ENCODE results near the gene ZNF391. TPM values are rescaled to one million over a fixed set of nuclear protein-coding genes. Genes with fewer than 3 reads are reported as not detected.

Gene ZNF391
- total RNA-seq, 1 experiment from 2014 or later: 5.0 TPM

DNA sequence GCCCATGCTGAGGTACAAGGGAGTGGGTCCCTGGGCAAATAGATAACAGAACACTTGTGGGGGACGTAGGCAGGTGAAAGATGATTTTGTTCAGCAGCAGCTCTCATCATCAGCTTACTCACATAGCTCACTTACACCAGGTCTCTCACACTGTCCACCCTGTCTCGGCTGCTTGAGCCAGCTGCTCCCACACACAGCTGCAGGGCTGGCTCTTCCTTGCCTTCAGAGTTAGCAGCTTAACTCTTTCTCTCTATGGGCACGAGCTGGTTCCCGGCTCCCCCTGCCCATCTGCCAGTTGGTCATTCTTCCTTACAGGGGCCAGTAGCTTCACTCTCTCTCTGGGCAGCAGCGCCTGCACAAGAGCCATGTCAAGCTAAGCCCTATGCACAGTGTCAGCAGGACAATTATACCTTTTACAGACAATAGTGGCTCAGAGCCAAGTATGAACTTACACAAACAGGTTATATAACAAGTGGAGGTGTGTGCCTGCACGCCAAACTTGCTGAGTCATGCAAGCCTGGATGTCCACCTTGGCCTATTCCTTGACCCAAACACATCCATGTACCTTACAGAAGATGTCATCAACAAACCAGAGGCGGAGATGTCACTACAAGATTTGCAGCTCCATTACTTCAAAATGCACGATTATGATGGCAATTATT lies 18.7 kb downstream of the ZNF391 start:
- CTCF ChIA-PET: no interaction called here
- DNase-seq: no peak
- BruUV-seq (replicated peaks): no TSS peak
- H3K36me3 ChIP-seq (ENCODE audit: control insufficient read depth, insufficient read depth, low read length): no peaks in the 10 kb centered on the region
- Mint-ChIP-seq H3K27ac (ENCODE audit: unreplicated experiment) (no peak overlapping the region), H3K36me3 (ENCODE audit: insufficient read depth, unreplicated experiment) (peaks cover 12% of the 10 kb centered on the region), H3K4me1 (ENCODE audit: low read depth, unreplicated experiment) (no peaks in the 10 kb centered on the region), H3K9me3 (ENCODE audit: unreplicated experiment) (peaks cover 22% of the 10 kb centered on the region), H3K4me3 (ENCODE audit: unreplicated experiment) (no peak overlapping the region), H3K27me3 (ENCODE audit: insufficient read depth, unreplicated experiment) (no peaks in the 10 kb centered on the region)
- TF ChIP-seq, protein P1, sequence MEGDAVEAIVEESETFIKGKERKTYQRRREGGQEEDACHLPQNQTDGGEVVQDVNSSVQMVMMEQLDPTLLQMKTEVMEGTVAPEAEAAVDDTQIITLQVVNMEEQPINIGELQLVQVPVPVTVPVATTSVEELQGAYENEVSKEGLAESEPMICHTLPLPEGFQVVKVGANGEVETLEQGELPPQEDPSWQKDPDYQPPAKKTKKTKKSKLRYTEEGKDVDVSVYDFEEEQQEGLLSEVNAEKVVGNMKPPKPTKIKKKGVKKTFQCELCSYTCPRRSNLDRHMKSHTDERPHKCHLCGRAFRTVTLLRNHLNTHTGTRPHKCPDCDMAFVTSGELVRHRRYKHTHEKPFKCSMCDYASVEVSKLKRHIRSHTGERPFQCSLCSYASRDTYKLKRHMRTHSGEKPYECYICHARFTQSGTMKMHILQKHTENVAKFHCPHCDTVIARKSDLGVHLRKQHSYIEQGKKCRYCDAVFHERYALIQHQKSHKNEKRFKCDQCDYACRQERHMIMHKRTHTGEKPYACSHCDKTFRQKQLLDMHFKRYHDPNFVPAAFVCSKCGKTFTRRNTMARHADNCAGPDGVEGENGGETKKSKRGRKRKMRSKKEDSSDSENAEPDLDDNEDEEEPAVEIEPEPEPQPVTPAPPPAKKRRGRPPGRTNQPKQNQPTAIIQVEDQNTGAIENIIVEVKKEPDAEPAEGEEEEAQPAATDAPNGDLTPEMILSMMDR (IDR thresholded peaks at IDR 0.05; ENCODE audit: insufficient read depth in 1 of 2, low read depth in 1 of 2, low read length in 1 of 2, severe bottlenecking in 1 of 2, unreplicated experiment in 1 of 2): no peak
- H3K9me3 ChIP-seq: peaks cover 7% of the 10 kb centered on the region; the same call in 1 of the 2 replicates
- H3K27me3 ChIP-seq (replicated peaks; ENCODE audit: control insufficient read depth, insufficient read depth, low read length): no peaks in the 10 kb centered on the region
- intact Hi-C loops (cut with micrococcal nuclease; ENCODE audit: unreplicated experiment): no loop called here
- POLR2A ChIA-PET: no interaction called here
- no peaks in the 10 kb centered on the region for H3K4me1 ChIP-seq
- H3K4me3 ChIP-seq (ENCODE audit: low read depth, low read length): no peak overlapping the region

DNA sequence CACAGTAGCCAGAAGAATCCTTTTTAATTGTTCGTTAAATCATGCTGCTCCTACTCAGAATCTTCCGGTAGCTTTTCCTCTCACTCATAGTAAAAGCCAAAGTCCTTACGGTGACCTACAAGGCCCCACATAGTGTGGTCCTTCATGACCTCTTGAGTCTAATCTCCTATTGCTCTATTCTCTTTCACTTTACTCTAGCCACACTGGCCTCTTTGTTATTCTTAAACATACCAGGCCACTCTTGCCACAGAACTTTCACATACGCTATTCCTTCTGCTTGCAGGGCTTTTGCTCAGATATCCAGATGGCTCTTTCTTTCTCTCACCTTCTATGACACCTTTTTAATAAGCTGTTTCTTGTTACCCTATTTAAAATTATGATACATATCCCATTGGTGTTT lies 25.7 kb downstream of the ZNF391 start:
- Mint-ChIP-seq H3K27me3 (ENCODE audit: insufficient read depth, unreplicated experiment) (no peaks in the 10 kb centered on the region), H3K9me3 (ENCODE audit: unreplicated experiment) (peaks cover 21% of the 10 kb centered on the region), H3K4me3 (ENCODE audit: unreplicated experiment) (no peak overlapping the region), H3K4me1 (ENCODE audit: low read depth, unreplicated experiment) (no peaks in the 10 kb centered on the region), H3K27ac (ENCODE audit: unreplicated experiment) (no peak overlapping the region), H3K36me3 (ENCODE audit: insufficient read depth, unreplicated experiment) (no peaks in the 10 kb centered on the region)
- no peaks in the 10 kb centered on the region for H3K27me3 ChIP-seq (replicated peaks; ENCODE audit: control insufficient read depth, insufficient read depth, low read length)
- BruUV-seq (replicated peaks): no TSS peak
- H3K36me3 ChIP-seq (ENCODE audit: control insufficient read depth, insufficient read depth, low read length): no peaks in the 10 kb centered on the region
- POLR2A ChIA-PET: no interaction called here
- intact Hi-C loops (cut with micrococcal nuclease; ENCODE audit: unreplicated experiment): no loop called here
- DNase-seq: no peak
- CTCF ChIA-PET: no interaction called here
- no peaks in the 10 kb centered on the region for H3K4me1 ChIP-seq
- TF ChIP-seq, protein P1 (IDR thresholded peaks at IDR 0.05; ENCODE audit: insufficient read depth in 1 of 2, low read depth in 1 of 2, low read length in 1 of 2, severe bottlenecking in 1 of 2, unreplicated experiment in 1 of 2): no peak
- no peaks in the 10 kb centered on the region for H3K9me3 ChIP-seq
- H3K4me3 ChIP-seq (ENCODE audit: low read depth, low read length): no peak overlapping the region

DNA sequence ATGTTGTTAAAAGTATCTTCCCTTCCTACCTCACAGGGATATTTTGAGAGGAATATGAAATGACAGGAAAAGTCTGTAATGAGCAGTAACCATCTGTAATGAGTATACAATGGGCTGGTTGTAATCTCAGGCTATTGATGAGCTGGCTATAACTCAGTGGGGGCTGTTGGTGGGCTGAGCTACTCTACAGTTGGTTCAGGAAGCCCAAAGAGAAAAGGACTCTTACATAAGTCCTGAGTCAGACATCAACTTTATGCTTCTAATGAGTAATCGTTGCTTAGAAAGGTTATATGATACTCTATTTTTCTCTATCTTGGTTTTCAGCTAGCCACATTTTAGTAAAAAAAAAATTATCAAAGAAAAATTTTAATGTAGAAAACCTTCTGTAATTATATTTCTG lies 26.4 kb downstream of the ZNF391 start:
- CTCF ChIA-PET: no interaction called here
- Histone ChIP-seq H3K27me3 (replicated peaks; ENCODE audit: control insufficient read depth, insufficient read depth, low read length) (no peaks in the 10 kb centered on the region), H3K4me1 (no peaks in the 10 kb centered on the region), H3K4me3 (ENCODE audit: low read depth, low read length) (no peak overlapping the region), H3K36me3 (ENCODE audit: control insufficient read depth, insufficient read depth, low read length) (no peaks in the 10 kb centered on the region), H3K9me3 (no peaks in the 10 kb centered on the region)
- no peak for DNase-seq
- Mint-ChIP-seq H3K4me3 (ENCODE audit: unreplicated experiment) (no peak overlapping the region), H3K9me3 (ENCODE audit: unreplicated experiment) (peaks cover 21% of the 10 kb centered on the region), H3K4me1 (ENCODE audit: low read depth, unreplicated experiment) (no peaks in the 10 kb centered on the region), H3K27ac (ENCODE audit: unreplicated experiment) (no peak overlapping the region), H3K27me3 (ENCODE audit: insufficient read depth, unreplicated experiment) (no peaks in the 10 kb centered on the region), H3K36me3 (ENCODE audit: insufficient read depth, unreplicated experiment) (no peaks in the 10 kb centered on the region)
- TF ChIP-seq, protein P1 (IDR thresholded peaks at IDR 0.05; ENCODE audit: insufficient read depth in 1 of 2, low read depth in 1 of 2, low read length in 1 of 2, severe bottlenecking in 1 of 2, unreplicated experiment in 1 of 2): no peak
- POLR2A ChIA-PET: no interaction called here
- intact Hi-C loops (cut with micrococcal nuclease; ENCODE audit: unreplicated experiment): no loop called here
- BruUV-seq (replicated peaks): no TSS peak

All from Caco-2 (cell line).